ENCODE data around the gene GNRHR.
"Not testable (repeated sequence)": the region's sequence is repeated elsewhere in the genome, so short reads cannot be mapped to it uniquely, and the experiment has no call there.

Gene GNRHR

DNA sequence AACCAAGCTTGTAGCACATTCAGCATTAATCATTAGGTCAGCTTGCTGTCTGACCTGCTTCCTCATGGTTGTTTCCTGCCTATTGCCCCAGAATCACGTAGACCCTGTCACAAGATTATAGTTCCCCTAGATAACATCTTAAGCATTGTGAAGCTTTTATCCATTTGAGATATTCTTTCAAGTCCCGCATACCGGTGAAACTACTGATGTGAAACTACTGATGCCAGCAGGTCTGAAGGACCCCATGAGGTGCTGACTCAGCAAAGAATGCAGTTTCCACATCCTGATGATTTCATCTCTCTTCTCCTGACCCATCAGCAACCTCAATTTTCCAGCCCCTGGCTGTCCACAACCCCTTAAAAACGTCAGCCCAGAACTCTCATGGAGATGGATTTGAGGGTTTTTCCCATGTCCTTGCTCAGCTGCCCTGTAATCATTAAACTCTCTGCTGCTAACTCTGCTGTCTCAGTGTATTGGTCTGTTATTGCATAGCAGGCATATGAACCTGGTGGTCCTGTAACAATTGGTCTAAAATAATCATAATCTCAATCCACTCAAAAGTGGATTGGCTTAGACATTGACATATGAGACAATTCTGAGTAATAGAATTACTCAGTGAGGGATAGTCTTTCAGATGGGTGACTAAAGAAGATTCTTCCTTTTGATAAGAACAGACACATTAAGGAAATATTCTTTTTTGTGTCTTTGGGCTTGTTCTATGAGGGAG lies 26.9 kb downstream of the GNRHR start:
- no peak for DNase-seq (ENCODE audit: low read depth in 2 of 2)

DNA sequence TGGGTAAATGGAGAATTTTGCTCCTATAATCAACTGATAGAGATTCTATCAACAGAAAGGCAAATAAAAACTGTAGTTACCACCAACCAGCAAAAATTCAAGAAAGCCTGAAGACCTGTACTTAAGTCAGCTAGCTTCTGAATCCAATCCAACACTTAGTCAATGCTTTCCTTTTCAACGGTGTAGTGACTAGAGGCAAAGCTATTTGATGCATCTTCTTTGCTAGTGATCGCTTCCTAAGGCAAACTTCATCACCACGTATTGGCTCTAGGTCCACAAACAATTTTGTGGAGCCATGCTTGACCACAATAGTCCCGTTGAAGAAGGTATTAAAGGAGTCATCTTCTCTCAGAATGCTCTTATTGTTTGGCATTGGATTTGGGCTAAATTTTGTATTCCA lies 28.2 kb downstream of the GNRHR start:
- no peak for DNase-seq (ENCODE audit: low read depth in 2 of 2)

DNA sequence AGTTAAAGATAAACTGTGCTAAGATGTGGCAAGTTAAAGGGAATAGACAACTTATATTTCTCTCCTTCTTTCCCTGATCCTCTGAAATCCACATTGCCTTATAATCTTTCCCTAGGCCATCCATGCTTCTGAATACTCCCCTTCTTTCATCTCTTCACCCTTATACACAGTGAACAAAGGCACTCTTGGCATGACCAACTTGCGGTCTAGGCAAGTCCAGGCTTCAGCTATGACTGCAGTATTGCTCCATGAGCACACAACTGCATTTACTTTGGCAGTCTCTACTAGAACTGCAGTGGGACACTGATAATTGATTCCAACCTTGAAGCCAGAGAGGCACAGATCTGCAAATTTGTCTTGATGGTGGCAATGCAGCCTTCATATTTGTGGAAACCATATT lies 29.1 kb downstream of the GNRHR start:
- no peak for DNase-seq (ENCODE audit: low read depth in 2 of 2)

DNA sequence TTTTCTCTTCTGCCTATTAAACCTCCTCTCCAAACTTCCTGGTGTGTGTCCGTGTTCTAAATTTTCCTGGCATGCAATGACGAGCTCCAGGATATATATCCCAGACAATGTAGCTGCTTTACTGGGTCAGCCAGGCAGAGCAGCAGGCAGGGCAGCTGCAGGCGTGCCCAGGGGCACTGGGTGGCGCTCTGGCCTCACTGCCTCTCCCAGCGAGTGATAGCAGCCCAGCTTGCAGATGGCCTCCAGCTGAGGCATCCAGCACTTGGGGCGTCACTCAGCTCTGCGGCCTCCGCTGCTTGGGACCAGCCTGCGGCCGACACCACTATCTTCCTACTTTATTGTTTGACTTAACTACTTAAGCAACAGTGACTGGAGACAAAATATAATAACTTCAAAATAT lies 30.2 kb downstream of the GNRHR start:
- DNase-seq (ENCODE audit: low read depth in 2 of 2) = no peak

DNA sequence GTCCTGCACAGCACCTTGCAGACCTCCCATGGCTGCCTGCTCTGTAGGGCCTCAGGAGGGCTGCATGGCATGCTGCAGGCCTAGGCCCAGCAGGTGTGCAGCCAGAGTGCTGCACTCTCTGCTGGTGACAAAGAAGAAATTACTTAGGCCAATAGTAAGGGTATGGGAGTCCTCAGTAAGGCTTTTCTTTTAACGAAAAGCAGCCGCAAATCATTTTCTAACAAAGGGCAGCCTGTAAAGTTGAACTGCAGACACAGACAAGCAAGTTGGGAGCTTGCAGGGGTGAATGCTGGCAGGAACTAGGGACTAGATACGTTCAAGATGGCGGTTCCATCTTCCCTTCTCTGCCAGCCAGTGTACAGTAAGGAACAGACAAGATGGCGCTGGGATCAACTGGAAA lies 30.8 kb downstream of the GNRHR start:
- no peak for DNase-seq (ENCODE audit: low read depth in 2 of 2)

DNA sequence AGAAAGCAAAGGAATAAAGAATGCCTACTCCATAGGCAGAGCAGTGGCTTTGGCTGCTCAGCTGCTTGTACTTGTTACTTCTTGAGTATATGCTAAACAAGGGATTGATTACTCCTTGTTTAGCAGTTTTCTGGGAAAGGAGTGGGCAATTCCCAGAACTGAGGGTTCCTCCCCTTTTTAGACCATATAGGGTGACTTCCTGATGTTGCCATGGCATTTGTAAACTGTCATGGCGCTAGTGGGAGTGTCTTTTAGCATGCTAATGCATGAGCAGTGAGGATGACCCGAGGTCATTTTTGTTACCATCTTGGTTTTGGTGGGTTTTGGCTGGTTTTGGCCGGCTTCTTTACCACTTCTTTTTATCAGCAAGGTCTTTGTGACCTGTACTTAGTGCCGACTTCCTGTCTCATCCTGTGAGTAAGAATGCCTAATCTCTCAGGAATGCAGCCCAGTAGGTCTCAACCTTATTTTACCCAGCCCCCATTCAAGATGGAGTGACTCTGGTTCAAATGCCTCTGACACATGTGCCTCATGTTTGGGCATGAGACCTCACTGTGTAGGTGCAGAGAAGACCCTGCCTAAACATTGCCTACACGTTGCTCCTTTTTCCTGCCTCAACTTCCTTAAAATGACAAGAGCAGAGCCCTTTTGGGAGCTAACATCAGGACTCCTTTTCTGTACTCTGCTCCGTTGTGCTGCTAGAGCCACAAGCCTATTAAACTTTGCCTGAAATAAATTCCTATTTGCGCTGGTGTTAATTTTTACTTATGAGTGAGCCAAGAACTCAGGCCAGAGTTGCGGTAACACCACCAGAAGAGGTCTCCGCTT lies 32.2 kb downstream of the GNRHR start:
- no peak for DNase-seq (ENCODE audit: low read depth in 2 of 2)

DNA sequence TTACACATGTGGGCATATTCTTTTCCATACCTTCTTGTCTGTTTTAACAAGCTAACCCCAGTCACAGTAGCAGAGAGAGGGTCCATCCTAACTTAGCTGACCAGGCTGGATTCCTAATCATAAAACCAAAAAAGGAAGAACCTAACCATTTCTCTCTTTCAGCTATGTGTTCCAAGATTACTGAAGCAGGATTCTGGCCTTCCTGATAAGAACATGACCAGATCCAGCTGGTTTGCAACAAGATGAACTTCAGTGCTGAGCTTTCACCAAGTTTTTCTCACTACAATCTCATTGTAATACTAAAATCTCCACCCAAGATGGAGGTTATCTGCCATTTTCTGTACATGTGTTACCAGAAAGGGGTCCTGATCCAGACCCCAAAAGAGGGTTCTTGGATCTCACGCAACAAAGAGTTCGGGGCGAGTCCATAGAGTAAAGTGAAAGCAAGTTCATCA lies 32.8 kb downstream of the GNRHR start:
- DNase-seq (ENCODE audit: low read depth in 2 of 2) = no peak

DNA sequence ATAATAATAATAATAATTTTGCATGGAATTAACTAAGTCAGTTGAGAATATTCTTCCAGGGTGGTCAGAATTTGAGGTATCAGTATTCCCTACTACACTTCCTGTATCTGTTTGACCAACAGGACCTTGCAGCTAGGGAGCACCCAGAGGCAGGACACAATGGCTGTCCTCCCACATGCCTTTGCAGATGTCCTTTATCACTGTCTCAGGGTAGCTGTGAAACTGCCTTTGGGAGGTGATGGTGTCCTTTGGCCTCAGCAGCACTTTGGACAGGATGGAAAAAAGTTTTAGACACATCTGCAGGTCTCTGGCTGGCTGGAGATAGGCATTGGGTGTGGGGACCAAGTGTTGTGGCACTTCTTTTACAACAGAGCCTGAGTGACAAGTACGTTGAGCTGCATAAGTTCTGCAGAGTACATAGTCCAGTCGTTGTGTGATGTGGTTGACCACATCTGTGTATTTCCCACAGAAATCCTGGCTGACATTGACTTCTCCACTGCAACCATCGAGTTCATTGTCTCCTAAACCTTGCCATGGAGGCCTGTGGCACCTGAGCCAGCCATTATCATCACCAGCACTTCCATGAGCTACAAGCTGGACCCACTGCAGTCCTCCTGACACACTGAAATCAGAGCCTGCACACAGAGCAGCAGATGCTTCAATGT lies 34.1 kb downstream of the GNRHR start:
- no peak for DNase-seq (ENCODE audit: low read depth in 2 of 2)

DNA sequence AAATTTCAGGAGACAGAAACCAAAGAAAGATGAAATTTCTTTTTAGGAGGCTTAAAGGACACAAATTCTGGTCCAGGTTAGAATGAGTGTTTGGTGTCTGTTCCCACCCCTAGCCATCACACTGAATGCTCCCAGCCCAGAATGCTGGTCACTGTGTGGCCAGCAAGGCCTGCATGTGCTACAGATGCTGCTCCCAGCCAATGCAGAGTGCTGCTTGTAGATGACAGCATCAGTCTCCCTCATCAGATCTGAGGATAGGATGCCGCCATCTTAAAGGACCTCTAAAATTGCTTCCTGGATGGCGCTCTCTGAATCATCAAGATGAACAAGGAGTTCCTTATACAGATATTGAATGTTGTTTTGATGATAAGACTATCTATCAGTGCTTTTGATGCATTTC lies 35.3 kb downstream of the GNRHR start:
- no peak for DNase-seq (ENCODE audit: low read depth in 2 of 2)

DNA sequence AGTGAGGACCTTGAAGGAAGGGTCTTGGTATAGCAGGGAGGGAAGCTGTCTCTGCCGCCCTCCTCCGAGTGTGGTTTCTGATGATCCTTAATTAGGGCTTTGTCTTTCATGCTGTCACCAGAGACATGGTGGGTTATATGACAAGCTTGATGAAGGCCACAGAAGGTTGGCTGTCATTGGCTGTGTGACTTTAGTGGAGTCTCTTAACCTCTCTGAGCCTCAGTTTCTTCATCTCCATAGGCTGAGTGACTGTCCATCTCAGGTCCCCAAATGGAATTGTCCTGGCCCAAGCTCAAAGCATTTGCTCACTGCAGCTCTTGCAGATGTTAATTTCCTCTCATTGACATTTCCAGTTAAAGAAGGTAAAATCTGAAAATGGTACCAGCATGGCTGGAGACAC lies 36.6 kb downstream of the GNRHR start:
- no peak for DNase-seq (ENCODE audit: low read depth in 2 of 2)

DNA sequence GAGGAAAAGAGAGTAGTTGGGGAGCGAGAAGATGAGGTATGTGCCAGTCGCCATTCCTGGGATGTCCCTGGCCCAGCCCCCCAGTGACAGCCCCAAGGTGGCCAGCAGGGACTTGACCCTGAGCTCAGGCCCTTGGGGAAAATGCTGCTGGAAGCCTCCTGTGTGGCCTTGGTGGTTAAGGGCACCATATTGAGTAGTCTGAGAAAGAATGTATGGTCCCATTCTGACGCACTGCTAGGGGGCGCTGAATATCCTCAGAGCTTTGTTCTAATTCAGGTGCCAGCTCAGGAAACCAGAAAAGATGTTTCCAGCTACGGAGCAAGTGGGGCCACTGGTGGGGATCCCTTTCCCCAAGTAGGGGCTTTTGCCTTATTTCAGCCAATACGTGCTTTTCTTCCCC lies 39.2 kb downstream of the GNRHR start:
- no peak for DNase-seq (ENCODE audit: low read depth in 2 of 2)

DNA sequence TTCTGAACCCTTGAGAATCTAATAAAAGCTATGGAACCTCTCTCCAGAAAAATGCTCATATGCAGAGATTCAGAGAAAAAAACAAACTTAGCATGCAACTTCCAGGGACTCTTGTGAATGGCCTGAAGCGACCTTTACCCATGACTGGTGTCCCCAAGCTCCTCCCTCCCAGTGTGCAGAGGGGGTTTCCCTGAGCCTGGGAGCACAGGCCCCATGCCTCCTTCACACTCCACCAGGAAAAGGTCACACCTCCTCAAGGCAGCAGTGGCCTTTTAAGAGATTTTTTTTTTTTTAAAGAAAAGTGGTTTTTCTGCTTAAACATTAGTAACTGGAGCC lies 40.0 kb downstream of the GNRHR start:
- peak; percentile 22 to 26 for DNase-seq (ENCODE audit: low read depth in 2 of 2)

DNA sequence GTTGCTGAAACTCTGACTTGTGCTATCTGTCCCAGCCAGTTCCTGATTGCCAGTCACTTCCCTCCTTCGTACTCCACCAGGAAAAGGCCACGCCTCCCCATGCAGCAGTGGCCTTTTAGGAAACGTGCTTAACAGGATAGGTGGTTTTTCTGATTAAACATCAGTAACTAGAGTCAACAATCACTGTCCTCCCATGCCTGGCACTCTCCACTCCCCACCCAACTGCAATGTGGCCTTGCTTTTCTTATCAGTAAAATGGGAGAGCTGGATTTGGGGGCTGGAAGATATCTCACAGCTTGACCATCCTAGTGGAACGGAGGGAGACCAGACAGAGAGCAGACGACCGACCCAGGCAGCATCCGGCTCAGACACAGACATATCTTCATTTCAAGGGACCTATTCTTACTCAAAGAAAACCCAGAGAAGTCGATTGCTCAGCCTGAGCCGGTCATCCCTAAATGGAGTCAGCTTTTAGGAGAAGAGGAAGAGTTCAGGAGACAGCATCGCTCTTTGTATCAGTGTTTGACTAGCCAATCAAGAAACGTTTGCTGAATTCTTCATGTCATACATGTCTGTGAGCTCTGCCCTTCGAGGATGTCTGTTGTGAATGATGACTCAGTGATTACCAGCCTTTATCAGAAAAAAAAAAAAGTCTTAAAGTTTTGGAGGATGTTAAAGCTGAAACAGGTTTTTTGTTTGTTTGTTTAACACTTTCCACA lies 40.5 kb downstream of the GNRHR start:
- no peak for DNase-seq (ENCODE audit: low read depth in 2 of 2)

DNA sequence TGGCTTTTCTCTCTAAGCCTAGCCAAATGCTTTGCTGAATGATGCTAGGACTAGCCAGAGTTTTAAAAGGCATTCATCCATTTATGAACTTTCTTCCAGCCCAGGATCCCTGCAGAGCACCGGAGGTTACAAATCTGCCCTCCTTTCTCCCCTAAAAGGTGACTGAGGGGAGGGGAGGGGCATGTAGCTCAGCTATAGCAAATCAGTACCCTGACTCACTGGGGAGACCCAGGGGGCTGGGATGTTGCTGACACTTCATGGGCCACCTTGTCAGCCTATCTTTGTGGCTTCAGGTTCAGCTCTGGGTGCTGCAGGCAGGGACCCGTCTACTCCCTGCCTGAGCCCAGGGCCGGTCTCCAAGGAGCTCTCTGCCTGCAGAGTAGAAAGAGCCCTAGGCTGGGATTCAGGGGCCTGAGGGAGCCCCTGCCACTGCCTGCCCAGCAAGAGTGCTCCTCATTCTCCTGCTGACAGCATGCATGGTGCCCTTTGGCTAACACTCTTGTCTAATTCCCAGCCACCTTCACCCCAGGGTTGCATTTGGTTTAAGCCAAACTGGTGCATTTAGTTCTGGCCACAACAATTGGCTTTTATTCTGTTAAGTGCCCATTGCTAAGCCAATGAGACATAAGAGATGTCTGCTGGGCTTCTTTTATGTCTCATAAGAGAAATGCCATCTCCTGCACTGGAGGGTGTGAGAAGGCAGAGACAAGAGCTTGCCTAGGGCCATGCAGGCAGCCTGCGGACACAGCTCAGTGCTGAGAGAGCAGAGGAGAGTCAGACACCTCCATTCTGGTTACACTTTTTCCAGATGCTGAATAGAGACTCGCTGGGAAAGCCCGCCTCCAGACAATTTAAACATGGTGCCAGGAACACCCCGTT lies 41.3 kb downstream of the GNRHR start:
- no peak for DNase-seq (ENCODE audit: low read depth in 2 of 2)

DNA sequence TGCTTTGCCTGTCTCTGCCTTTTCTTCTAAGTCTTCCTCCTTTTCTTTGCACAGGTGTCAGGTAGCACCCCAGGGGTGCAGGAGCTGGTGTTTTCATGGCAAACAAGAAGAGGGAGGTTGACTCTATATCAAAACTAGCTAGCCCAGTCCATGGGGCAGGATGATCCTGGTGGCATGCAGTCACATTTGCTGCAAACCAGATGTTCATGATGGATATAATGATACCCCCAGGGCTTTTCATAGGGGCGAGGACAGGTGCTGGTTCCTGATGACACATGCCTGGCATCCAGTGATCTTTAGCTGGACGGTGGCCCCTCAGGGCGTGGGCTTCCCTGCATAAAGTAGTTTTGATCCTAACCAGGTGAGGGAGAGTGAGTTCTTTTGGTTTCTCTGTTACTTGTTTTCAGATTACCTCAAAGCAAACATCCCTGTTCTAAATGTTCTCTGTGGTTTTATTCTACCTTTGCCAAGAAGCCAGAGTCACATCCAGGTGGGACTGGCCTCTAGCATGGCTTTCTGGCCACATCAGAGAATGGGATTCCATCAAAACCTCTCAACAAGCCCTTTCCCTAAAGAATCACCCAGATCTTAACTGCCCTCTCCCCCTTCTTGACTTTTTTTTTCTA lies 42.1 kb downstream of the GNRHR start:
- no peak for DNase-seq (ENCODE audit: low read depth in 2 of 2)

DNA sequence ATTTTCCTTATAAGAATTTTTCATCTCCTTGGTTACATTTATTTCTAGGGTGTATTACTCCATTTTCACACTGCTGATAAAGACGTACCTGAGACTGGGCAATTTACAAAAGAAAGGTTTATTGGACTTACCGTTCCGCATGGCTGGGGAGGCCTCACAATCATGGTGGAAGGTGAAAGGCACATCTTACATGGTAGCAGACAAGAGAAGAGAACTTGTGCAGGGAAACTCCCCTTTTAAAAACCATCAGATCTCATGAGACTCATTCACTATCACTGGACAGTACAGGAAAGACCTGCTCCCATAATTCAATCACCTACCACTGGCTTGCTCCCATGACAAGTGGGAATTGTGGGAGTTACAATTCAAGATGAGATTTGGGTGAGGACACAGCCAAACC lies 47.5 kb downstream of the GNRHR start:
- not testable (repeated sequence) for DNase-seq (ENCODE audit: low read depth in 2 of 2)

DNA sequence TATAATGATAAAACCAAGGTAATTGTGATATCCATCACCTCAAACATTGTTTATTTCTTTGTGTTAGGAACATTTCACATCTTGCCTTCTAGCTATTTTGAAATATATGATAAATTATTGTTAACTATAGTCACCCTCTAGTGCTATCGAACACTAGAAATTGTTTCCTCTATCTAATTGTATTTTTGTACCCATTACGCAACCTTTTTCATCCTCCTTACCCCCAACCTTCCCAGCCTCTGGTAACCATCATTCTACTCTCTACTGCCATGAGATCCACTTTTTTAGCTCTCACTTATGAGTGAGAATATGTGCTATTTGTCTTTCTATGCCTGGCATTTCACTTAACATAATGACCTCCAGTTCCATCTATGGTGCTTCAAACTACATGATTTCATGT lies 49.3 kb downstream of the GNRHR start:
- no peak for DNase-seq (ENCODE audit: low read depth in 2 of 2)

DNA sequence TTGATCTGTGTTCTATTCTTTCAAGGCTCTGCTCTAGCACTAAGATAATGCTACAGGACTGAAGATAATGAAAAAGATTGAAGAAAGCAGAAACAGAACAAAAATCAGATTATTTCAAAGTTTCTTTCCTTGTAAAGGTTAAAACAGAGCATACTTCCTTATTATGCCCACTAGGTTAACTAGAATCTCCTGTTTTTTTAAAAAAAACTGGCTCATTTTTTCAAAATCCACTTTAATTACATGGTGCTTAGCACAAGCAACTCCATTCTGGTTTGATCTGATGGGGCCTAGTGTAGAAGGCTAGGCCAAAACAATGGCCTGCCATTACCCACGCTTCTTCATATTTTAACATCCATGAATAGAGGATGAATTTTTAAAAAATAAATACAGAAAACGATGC lies 52.0 kb downstream of the GNRHR start:
- no peak for DNase-seq (ENCODE audit: low read depth in 2 of 2)

DNA sequence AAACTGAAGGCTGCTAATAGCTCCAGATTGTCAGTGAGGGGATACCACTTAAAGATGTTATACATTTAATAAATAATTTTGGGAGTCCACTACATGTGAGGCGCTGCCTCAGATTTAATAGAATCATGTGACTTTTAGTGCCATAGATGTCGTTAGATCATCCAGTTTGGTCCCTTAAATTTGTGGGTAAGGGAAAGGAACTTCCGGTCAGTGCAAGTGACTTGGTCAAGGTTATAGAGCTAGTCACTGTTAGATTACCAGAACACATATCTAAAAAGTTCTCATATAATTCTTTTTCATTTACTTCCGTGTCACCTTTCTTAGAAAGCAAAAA lies 52.7 kb downstream of the GNRHR start:
- DNase-seq (ENCODE audit: low read depth in 2 of 2) = no peak

DNA sequence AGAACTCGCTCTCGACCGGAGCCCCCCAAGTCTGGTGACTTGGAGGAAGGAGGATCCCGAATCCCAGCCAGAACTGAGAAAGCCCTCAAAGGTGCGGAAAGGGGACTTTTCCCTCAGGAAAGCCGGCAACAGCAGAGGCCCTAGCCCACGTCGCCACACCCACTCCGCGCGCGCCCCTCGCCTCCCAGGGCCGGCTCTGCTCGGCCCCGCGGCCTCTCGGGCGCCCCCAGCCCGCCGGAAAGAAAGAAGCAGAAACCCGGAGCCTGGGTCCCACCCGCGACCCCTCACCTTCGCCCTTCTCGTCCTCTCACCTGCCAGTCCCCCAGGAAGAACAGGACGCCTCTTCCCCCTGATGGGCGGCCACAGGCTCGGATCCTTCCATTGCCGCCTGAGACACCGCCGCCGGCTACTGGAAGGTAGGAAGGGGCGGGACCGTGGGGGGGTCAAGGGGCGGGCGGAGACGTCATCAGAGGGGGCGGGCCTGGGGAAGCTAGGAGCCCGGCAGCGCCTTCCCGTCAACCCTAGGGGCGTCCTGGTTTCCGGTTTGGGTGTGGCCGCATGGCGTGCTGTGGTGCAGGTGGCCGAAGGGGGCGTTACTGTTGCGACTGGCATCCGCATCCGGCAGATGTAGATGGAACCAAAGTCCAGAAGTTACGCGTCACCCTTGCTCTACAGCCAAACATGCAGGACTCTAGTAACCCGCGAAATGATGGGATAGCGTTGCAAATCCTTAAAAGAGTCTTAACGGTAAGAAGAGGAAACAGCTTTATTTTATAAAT lies 53.3 kb downstream of the GNRHR start, which contains the start of gene UBA6:
Gene UBA6, minus strand, starts transcription at position 418 of the 779 bp plus-strand sequence. Its CDS starts 36 bp downstream, at position 382.
- DNase-seq (ENCODE audit: low read depth in 2 of 2) = peak; percentile 91 to 95

All from stimulated activated CD4-positive, alpha-beta T cell treated with anti-CD3 and anti-CD28 coated beads, Interleukin-4, amount 100 ng/mL, for 48 hours (primary cell).